Measurements from ENCODE around the gene P3H2. TPM values are rescaled to one million over a fixed set of nuclear protein-coding genes. Genes with fewer than 3 reads are reported as not detected.

The P3H2 gene
- total RNA-seq, 4 donors from 2014 or later, result 0.85 to 6.8 (median 4.8) TPM

DNA sequence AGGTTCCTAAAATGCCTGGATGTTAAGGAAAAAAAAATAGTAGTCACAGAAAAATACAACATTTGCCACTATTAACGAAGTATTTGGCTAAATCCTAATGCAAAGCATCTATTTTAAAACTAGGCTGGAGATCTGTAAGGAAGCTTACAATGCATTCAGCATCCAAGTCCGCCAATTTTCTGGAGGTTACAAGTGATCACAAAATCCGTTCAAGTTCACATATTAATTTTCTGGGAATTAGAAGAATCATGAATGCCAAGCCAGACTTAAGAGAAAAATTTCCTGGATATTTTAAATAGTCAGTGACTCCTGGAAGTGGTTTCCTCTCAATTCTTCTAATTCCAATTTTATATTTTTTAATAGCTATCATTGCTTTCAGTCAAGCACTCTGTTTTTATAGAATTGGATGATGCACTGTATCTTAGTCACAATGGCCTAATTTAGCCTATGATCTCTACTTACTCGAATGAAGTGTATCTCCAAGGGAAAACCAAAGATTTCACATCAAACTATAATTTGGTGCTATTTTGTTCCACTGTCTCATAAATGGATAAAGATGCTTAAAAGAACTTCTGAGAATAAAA is 60.4 kb downstream of the P3H2 start:
- TF ChIP-seq, protein P1, sequence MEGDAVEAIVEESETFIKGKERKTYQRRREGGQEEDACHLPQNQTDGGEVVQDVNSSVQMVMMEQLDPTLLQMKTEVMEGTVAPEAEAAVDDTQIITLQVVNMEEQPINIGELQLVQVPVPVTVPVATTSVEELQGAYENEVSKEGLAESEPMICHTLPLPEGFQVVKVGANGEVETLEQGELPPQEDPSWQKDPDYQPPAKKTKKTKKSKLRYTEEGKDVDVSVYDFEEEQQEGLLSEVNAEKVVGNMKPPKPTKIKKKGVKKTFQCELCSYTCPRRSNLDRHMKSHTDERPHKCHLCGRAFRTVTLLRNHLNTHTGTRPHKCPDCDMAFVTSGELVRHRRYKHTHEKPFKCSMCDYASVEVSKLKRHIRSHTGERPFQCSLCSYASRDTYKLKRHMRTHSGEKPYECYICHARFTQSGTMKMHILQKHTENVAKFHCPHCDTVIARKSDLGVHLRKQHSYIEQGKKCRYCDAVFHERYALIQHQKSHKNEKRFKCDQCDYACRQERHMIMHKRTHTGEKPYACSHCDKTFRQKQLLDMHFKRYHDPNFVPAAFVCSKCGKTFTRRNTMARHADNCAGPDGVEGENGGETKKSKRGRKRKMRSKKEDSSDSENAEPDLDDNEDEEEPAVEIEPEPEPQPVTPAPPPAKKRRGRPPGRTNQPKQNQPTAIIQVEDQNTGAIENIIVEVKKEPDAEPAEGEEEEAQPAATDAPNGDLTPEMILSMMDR (IDR thresholded peaks at IDR 0.05; ENCODE audit: low read depth), result no peak

DNA sequence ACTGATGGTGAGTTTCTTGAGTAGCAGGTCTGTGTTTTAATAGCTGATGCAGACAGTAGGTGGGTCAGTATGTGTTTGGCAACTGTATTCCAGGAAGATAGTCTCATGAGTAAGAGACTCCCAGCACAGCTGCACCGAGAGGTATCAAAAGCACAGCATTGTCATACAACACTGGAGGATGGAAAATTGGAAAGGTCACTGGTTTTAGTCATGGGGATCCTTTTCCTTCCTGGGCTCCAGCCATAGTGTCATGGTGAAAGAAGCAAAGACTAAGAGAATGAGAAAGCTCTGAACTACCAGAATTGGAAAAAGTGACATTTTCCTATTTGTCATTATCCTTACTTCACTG is 61.5 kb downstream of the P3H2 start:
- TF ChIP-seq, protein P1 (IDR thresholded peaks at IDR 0.05; ENCODE audit: low read depth), result no peak

DNA sequence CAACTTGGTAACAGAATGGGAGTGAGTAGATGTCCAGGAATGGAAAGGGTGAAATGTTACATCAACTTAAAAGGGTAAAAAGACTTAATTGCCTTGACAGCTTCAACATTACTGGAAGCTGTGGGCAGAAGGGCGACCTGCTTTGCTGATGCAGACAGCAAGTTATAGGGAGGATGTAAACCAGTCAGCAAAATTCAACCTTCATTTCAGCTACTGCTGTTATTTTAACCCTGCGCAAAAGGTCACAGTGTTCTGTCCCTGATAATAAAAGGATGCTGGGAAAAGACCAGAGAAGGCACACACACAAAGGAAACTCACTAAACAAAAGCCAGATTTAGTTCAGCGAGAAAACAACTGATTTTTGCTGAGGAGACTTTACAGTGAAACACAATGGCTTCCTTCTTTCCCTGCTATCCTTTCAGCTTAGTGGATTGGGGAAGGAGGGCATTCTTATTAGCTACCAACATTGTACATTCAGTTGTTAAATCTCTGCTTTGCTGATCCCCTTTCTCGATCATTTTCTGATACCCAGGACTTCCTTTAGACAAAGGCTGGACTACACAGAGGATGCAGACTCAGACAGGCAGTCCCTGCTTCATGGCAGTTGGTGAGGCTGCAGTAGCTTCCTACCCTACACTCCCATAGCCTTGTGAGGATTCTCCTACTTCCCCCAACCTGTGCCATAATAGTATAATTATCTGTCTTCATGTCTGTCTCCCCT is 62.0 kb downstream of the P3H2 start:
- TF ChIP-seq, protein P1 (IDR thresholded peaks at IDR 0.05; ENCODE audit: low read depth), result no peak

DNA sequence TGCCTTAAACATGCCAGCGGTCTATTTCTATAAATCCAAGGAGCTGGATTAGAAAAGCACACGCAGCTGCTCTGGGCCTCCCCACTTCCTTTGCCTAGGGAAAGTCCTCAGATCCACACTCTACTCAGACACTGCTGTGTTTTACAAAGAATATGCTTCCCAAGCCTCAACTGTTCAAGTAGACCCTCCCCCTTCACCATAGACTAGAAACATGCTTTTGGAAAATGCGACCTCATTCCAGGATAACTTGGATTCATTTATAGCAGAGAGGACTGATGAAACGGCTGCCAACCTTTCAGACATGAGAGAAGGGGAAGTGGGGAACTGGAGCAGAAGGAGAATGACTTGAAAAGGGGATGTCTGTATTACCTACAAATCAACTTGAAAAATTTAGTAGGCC is 64.0 kb downstream of the P3H2 start:
- TF ChIP-seq, protein P1 (IDR thresholded peaks at IDR 0.05; ENCODE audit: low read depth), result no peak

DNA sequence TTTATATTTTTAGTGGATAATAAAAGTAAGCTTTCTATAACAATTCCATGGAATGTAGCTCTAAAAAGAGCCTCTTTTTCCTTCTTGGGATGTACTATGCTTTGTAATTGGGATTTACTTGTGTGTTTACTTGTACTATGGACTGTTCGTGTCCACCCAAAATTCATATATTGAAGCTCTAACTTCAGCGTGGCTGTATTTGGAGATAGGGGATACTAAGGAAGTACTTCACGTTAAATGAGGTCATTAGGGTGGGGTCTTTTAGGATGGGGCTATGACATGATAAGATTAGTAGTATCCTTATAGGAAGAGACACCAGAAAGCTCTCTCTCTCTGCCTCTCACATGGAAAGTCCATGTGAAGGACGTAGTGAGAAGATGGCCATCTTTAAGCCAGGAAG is 64.9 kb downstream of the P3H2 start:
- TF ChIP-seq, protein P1 (IDR thresholded peaks at IDR 0.05; ENCODE audit: low read depth), result no peak

DNA sequence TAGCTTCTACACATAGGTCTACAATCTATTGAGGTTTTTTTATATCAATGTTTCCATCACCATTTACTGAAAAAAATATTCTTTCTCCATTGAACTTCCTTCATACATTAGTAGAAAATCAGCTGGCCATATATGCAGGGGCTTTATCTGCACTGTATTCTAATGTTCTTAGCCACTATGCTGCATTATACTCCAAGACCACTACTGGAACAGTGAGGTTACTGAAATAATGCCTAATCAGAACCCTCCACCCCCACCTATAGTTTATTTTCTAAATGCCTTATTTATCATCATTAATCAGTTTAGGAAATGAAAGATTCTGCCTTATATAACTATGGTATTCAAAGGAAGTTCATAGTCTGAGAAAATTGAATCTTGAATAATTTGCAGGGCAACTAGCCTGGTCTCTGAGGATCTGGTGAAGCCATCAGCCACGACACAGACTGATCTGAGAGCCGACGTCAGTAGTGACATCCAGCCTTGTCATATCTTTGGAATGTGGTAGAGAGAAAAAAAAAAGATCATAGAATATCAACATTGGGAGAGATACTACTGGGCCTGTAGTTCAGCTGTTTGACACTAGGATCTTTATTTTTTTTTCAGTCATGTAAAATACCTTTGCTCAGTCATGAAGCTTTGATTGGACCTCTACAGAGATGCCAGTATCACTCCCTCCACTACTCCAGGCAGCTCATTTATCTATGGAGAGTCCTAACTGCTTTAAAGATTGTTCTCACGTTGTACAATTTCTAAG is 66.6 kb downstream of the P3H2 start:
- TF ChIP-seq, protein P1 (IDR thresholded peaks at IDR 0.05; ENCODE audit: low read depth), result no peak

DNA sequence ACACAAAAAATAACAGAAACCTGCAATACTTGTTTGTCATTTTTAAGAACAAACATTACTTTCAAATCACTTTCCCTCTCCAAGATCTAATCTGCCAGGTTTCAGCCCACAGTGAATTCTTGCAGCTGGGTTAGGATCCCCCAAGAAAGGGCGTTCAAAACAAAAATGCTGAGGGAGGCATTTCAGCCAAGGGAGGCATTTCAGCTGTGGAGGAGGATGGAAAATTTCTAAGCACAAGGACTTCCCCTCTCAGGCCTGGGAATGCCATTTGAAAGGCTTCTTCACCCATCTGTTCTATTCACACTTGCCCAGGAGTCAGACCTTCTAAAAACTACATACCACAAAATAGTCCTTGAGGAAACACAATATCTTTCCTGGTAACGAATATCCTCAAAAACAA is 69.1 kb downstream of the P3H2 start:
- TF ChIP-seq, protein P1 (IDR thresholded peaks at IDR 0.05; ENCODE audit: low read depth), result no peak

Measured in subcutaneous adipose tissue (tissue), 4 donors.